ENCODE data around the gene MYL6. TPM values are rescaled to one million over a fixed set of nuclear protein-coding genes. Genes with fewer than 3 reads are reported as not detected.
"Not testable (repeated sequence)": the region's sequence is repeated elsewhere in the genome, so short reads cannot be mapped to it uniquely, and the experiment has no call there.

MYL6 gene
- polyA plus RNA-seq, 1 donor, result 1,238 TPM

GRCh38 chr12:56129942-56130495, 28.1 kb upstream of the MYL6 start:
- no peak for DNase-seq

- DNase-seq, result no peak
Observed at GRCh38 chr12:56130876-56131275, 27.3 kb upstream of the MYL6 start.

GRCh38 chr12:56134897-56135296, 23.3 kb upstream of the MYL6 start:
- DNase-seq, result no peak

- DNase-seq, result no peak
Observed at GRCh38 chr12:56137853-56138571, 20.1 kb upstream of the MYL6 start.

- DNase-seq, result no peak
Observed at GRCh38 chr12:56141946-56142784, 16.0 kb upstream of the MYL6 start.

DNA sequence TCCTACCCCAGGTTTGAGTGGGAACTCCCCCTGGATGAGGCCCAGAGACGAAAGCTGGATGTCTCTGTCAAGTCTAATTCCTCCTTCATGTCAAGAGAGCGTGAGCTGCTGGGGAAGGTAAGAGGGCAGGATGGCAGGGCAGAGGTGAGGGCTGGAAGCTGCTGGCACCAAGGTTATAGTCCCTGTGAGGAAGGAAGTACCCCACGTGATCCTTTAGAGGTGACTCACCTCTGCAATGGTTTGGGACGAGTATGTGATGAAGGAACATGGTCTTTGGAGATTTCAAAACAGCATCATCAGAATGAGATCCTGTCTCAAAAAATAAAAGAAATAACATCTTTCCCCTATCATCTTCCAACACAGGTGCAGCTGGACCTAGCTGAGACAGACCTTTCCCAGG, 14.9 kb upstream of the MYL6 start:
- no peak for DNase-seq

DNA sequence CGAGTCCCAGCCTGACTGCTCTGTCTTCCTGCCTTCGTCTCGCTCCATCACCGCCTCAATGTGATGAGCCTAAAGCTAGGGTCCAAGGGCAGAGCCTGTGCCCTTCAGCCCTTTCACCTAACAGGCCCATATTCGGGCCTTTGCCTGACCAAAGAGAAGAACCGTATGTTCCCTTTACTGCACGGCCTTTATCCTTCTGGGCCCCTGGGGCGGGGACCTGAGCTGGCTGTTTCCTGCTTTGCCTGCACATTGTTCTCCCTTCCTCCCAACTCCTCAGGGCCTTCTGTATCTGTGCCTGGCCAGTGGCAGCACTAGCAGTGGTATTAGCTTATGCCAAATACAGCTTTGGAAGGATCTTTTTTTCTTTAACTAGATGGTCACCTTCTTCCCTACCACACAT, 14.3 kb upstream of the MYL6 start:
- no peak for DNase-seq

GRCh38 chr12:56145217-56145616, 12.9 kb upstream of the MYL6 start:
- DNase-seq, result no peak

DNA sequence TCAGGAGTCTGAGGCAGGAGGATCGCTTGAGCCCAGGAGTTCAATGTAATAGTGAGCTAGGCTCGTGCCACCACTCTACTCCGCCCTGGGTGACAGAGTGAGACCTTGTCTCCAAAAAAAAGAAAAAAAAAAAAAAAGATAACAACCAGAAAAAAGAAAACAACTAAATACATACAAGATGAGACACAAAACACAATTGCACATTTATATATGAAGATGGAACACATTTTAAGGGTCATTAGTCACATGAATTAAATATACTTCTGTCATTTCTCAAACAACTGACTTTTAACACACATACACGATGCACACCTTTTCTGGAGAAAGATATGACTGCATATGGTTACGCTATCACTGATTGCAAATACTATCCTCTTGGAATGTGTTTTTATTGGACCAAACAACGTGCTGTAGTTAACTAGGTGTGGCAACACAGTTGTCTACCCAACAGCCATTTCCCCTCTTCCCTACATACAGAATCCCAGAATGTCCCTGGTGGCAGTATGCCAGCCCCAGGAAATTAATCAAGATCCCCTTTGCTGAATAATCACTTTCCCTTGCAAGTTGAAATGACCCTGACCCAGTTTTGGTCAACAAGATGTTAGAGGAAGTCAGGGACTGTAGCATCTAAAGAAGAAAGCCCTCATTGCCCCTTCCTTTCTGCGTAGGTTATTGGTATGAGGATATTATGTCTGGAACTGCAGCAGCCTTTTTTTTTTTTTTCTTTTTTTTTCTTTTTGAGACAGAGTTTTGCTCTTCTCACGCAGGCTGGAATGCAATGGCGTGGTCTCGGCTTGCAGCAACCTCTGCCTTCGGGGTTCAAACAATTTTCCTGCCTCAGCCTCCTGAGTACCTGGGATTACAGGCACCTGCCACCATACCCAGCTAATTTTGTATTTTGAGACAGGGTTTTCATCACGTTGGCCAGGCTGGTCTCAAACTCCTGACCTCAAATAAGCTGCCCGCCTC, 11.4 kb upstream of the MYL6 start:
- DNase-seq, result no peak

GRCh38 chr12:56150563-56150962, 7.6 kb upstream of the MYL6 start:
- DNase-seq, result no peak

DNA sequence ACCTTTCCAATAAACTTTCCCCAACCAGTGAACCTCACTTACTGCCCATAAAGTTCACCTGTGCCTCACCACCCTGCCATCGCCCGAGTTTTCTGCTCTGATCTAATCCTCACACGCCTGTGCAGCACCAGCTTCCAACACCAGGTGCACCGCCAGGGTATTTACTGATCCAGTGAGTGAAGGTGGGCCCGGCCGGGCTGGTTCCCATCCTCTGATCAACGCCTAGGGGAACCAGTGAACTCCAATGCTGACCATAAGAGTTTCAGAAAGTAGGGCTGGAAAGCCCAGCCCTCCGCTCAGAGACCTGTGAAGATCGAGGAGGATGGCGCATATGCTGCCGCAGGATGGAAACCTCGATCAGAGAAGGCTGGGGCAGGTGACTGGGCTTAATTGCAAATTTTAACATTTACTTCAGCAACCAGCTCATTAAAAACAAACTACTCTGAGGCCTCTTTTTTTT, 6.5 kb upstream of the MYL6 start:
- no peak for DNase-seq

DNA sequence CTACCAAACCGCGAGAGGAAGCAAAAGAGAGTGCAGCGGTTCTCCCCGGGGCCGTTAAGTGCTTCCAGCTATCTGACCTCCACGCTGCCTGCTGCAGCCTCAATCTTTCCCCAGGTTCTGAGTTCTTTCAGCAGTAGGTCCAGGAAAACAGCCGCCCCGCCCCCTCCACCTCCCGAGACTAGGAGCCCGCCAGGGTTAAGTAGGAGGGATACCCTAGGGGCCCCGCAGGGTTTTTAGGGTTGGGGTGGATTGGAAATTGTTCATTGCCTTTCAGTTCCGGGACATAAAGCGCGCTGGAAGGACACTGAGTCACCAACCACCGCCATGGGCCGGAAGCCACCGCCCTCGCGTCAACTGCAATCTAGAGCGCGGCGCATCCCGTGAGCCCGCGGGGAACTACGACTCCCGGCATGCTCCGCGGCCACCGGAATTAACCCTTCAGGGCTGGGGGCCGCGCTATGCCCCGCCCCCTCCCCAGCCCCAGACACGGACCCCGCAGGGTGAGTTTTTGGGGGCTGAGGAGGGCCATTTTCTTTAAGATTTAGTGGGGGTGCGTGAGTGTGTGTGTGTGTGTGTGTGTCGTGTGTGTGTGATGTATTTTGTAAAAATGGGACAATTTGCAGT, 5.9 kb upstream of the MYL6 start, which contains the start of gene MYL6B:
Gene MYL6B, plus strand, starts transcription at position 456 of the 624 bp plus-strand sequence. CDS start 1,332 bp downstream, outside the sequence.
- peak; percentile 96 for DNase-seq

GRCh38 chr12:56152756-56153677, 5.1 kb upstream of the MYL6 start:
- DNase-seq, result no peak

GRCh38 chr12:56153678-56154065, 4.5 kb upstream of the MYL6 start:
- DNase-seq, result no peak

DNA sequence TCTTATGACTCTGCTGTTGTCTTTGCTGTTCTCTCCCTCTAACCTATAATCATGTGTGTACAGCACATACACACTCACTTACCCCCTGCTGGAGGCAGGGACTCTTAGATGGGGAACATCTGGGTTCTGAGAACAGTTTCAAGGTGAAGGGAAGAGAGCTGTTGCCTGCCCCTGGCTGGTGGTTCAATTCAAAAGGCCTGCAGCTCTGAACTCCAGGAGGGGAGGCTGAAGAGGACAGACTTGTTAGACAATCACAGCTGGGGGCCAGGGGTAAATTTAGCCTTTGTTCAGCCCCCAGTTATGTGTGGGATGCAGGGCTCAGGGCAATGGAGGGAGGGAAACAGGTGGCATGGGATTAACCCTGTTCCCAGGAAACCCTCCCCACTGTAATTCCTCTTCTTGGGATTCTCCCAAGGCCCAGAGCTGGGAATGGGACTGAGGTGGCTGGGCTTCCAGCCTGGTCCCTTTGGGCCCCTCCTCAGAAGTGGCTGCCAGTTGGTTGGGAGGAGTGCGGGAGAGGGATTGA, 3.9 kb upstream of the MYL6 start:
- no peak for DNase-seq

- no peak for DNase-seq
Observed at GRCh38 chr12:56154818-56155217, 3.3 kb upstream of the MYL6 start.

GRCh38 chr12:56155256-56155845, 2.8 kb upstream of the MYL6 start:
- no peak for DNase-seq

GRCh38 chr12:56156464-56157200, 1.5 kb upstream of the MYL6 start:
- DNase-seq, result not testable (repeated sequence)
